Esophagus squamous epithelium (tissue), 4 donors: ENCODE results near the gene MCTP2.

Source experiments
- CTCF ChIP-seq, 6 experiments: fragments of 450-650 bp in 4 of 6; fragments of 200-600 bp in 2 of 6; sonication (generic) in 2 of 6; IDR thresholded peaks; one replicate each; pipeline ENCODE4 v1.5.1; 2016 to 2019; ENCODE audit warnings: antibody characterized with exemption in 6 of 6, mild to moderate bottlenecking in 4 of 6, moderate library complexity in 4 of 6
- POLR2A ChIP-seq, 4 donors: fragments of 450-650 bp; IDR thresholded peaks; one replicate each; pipeline ENCODE4 v1.6.1; 2017; ENCODE audit warnings: antibody characterized with exemption in 4 of 4, mild to moderate bottlenecking in 4 of 4, moderate library complexity in 3 of 4

- TF ChIP-seq CTCF (IDR thresholded peaks at IDR 0.05), result no peak
- TF ChIP-seq POLR2A (IDR thresholded peaks at IDR 0.05), result no peak
These were observed 20.9 kb downstream of the MCTP2 start for GRCh38 chr15:94252223-94252766.
